ENCODE measurements around the gene MAPK4.
"Not testable (repeated sequence)": the region's sequence is repeated elsewhere in the genome, so short reads cannot be mapped to it uniquely, and the experiment has no call there.

The MAPK4 gene

DNA sequence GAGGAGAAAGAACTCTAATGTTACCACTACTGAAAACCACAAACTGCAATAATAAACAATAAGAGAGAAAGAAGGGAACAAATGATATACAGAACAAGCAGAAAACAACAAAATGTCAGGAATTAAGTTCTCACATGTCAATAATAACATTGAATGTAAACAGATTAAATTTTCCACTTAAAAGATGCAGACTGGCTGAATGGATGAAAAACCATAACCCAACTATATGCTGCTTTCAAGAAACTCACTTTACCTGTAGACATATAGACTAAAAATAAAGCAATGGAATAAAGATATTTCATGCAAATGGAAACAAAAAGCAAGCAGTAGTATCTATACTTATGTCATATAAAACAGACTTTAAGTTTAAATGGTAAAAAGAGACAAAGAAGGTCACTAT, 209.6 kb downstream of the MAPK4 start:
- DNase-seq: no peak

DNA sequence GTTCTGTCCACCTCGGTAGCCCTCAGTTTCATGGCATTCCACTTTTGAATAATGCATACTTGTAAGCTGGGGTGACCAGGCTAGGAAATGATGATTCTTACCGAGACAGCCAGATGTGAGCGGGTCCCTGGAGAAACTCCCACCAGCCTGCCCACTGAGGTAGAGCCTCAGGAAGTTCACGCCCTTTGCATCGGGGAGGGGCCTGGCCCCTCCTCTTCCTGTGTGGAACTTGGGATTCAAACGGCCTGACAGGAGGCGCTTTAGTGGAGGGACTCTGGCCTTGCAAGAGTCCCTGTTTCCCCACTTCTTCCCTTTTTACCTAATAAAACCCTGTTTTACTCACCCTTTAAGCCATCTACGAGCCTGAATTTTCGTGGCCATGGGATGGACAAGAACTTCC, 215.3 kb downstream of the MAPK4 start:
- no peak for DNase-seq

DNA sequence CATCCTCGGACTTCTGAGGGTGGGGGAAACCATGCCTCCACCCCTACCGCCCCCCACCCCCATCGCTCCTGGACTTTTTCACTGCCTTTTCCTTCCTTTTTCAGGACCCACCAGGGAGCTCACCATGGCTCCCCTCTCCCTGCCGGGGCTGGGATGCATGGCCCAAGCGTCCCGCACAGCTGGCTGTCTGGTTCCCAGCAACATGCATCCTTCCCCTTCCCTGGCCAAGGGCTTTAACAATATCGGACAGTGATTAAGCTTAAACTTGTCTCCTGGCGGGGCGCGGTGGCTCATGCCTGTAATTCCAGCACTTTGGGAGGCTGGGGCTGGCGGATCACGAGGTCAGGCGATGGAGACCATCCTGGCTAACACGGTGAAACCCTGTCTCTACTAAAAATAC, 215.8 kb downstream of the MAPK4 start:
- DNase-seq: no peak

DNA sequence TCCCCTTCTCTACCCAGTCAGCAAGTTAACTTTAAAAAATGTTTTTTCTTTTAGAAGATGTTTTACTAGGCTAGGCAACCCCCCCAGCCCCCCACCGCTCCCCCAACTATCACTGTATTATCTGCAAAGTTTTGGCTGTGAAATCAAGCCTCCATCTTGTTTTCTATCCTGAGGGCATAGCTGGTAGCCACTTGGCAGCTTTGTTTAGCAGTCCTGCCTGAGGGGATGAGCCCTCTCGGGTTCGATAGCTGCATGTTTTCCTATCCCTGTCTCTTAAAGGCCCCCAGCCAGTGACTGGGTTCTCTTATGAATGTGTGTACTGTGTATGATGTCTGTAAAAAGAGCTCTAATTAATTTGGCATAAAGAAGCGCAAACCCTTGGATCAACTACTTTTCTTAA, 216.5 kb downstream of the MAPK4 start:
- DNase-seq: no peak

DNA sequence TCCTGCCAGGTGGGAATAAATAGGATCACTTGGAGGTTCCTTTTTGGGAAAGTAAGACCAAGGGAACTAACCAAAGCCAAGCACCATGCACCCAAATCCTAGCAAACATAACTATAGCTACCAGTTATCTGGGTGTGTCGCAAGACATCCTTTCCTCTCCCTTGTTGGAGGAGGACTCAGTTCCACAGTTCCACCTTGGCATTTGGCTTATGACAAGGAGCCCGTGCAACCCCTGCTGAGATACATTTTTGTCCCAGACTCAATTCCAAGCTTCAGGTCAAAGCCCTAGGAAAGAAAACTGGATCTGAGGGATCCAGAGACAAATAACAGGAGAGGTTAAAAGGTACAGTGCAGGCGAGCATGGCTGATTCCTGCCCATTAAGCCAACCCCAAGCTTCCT, 219.1 kb downstream of the MAPK4 start:
- not testable (repeated sequence) for DNase-seq
